HG03060 (cell line): ENCODE data around the gene DSE.
A peak's percentile ranks its signal among the peaks of the same experiment; 100 is the strongest.

Experiments
- ATAC-seq: cut with Tn5 transposase; IDR thresholded peaks from one replicate; pipeline ENCODE4 v1.9.1; 2021; ENCODE audit warnings: low read depth, moderate number of reproducible peaks; ENCODE audit not compliant: unreplicated experiment

Gene DSE

DNA sequence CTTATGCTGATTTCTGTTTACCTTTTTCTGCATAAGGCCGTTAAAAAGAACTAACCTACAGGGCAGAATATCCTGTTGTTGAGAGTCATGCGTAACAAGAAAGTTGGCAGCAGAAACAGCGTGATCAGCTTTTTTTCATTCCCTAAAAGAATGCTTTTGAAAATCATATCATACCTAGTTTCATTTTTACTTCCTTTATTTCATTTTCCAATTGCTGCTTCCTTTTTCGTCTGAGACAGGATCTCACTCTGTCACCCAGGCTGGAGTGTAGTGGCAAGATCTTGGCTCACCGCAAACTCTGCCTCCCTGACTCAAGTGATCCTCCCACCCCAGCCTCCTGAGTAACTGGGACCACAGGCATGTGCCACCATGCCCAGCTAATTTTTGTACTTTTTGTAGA lies 94.5 kb downstream of the DSE start:
- ATAC-seq, result no peak

DNA sequence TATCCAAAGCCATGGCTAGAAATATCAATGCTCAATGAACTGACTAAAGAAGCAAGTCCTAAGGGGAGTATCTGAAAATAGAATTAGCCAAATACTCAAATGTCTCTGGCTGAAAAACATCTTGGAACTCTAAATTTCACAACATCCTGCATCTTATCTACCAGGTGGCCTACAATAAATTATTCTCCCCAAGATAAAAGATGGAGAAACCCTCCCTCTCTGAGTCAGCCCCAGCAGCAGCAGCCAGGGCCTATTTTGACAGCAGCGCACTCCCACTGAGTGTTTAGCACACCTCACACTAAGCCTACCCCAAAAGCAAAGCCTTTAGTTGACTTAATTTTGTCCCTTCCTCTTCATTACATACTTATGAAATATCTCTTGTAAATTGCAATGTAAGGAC lies 96.3 kb downstream of the DSE start:
- no peak for ATAC-seq

DNA sequence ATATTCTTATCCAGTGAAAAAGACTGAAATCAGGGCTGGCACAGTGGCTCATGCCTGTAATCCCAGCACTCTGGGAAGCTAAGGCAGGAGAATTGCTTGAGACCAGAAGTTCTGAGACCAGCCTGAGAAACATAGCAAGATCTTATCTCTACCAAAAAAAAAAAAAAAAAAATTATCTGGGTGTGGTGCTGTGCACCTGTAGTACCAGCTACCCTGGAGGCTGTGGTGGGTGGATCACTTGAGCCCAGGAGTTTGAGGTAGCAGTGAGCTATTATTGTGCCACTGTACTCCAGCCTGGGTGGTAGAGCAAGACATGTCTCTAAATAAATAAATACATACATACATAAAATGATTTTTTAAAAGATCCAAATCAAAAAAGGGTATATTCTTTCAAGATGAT lies 96.8 kb downstream of the DSE start:
- ATAC-seq, result no peak

DNA sequence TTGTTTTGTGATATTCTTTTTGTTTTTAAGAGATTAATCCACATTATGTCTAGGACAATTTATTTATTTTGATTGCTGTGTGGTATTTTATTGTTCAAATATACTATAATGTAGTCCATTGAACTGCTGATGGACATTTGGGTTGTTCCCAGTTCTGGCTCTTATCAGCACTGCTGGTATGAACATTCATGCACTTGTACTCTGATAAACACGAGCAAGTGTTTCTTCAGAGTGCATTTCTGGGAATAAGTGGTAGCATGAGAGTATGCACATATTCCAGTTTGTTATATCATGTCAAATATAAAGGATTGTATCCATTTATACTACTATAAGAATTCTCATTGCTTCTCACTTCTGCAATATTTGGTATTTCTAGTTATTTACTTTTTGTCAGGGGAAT lies 97.5 kb downstream of the DSE start:
- ATAC-seq, result no peak

GRCh38 chr6:116471531-116471930 lies 100.8 kb downstream of the DSE start:
- ATAC-seq, result no peak

DNA sequence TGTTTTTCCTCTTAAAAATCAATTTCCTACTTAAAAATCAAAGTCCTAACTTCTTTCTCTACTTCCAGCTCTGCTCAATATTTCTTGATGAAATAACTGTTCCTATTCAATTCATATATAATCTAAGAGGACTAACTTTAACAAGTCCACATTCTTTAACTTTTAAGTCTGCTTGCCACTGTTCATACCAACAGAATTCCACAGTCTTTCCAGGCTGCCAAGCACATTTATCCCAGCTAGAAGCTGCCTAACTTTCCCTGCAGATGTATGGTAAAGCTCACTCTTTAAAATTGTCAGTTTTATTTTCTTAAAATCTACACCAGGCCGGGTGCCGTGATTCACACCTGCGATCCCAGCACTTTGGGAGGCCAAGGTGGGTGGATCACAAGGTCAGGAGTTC lies 102.0 kb downstream of the DSE start:
- ATAC-seq, result no peak

- no peak for ATAC-seq
Observed at GRCh38 chr6:116475141-116475540, 104.4 kb downstream of the DSE start.

GRCh38 chr6:116476002-116476678 lies 105.4 kb downstream of the DSE start:
- ATAC-seq, result peak; percentile 100

DNA sequence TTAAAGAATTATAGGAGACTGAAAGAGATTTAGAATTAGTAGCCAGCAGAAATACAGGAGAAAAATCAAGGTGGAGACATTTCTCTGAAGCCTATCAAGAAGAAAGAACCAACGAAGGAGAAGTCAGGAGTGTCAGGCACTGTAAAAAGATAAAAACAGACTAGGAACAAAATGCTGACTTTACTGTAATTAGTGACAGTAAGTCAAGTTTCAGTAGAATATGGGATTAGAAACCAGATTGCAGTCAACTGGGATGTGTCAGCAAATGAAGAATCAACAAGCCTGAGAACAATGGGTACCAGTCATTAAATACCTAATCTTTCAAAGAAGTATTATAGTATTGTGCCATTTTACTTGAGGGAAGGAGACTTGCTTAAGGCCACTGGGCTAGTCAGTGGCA lies 112.0 kb downstream of the DSE start:
- no peak for ATAC-seq

DNA sequence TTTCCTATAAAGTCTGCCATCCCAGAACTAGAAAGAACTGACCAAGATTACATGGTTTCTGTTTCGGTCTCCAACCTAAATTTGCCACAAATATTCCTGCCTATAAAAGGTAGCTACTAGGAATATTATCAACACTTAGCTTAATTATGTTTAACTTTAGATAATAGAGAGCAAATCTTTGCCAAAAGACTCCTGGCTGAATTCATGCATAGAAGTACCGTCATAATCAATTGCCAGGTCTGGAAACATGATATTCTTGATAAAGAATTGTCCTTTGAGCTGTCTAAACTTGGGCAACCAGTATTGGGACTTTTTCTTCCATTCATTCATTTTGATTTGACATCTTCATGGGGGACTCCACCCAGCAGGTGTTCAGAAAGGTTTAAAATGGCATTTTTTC lies 112.9 kb downstream of the DSE start:
- no peak for ATAC-seq

DNA sequence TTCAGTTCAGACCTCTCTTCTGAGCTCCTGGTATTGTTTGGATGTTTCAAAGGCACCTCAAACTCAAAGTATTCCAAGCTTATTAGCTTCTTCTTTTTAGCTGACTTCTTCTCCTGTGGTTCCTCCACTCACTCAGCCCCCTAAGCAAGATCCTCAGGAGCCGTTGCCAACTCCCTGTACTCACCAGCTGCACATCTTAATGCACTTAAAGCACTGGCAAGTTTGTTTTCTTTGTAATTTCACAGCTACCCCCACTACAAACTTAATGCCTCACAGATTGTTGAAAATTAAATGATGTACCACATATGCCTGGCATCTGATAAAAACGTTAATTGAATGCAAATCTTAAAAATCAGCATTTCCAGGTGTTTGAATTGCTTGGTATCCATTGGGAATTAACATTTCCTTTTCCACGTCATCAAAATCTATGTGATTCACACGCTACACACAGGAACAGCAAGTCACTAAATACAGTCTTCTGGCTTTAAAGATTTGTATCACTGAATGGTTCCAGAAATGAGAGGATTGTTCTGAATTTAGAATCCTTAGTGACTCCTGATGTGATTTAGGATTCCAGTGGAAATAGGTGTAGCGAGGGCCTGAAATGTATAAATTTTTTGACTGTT lies 114.9 kb downstream of the DSE start:
- ATAC-seq, result no peak

GRCh38 chr6:116491610-116492330 lies 121.0 kb downstream of the DSE start:
- ATAC-seq, result no peak

DNA sequence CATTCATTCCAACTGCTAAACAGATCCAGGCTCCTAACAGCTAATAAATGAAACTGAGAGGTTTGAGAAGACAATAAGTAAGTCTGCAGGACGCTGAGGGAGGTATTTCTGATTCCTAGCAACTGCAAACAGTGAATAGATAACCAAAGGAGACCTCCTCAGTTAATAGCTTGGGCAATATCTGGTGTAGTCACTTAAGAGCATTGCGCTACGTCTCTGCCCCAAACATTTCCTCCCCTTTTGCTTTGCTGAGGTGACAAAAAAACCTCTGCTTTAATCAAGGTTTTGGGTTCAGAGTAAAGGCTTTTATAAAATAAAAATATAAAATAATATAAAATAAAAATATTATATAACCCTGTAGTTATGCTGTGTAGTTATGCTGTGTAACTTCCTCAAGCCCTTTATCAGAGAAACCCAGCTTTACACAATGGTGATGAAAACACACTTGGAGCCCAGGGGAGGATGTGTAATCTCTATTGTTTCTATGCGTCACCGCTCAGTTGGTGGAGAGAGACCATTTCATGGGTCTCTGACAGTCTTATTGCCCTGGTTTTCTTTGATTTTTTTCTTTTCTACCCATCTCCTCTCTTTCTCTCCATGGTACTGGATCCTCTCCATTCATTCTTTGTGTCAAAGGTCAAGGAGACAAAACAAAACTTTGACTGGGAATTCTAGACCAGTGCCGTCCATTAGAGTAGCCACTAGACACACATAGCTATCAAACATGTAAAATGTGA lies 121.8 kb downstream of the DSE start:
- ATAC-seq, result no peak
